Measurements from ENCODE around the gene RAET1E.
"Not testable (repeated sequence)": the region's sequence is repeated elsewhere in the genome, so short reads cannot be mapped to it uniquely, and the experiment has no call there.

RAET1E gene

GRCh38 chr6:149888093-149888492, 9.8 kb downstream of the RAET1E start:
- no peak for DNase-seq

DNA sequence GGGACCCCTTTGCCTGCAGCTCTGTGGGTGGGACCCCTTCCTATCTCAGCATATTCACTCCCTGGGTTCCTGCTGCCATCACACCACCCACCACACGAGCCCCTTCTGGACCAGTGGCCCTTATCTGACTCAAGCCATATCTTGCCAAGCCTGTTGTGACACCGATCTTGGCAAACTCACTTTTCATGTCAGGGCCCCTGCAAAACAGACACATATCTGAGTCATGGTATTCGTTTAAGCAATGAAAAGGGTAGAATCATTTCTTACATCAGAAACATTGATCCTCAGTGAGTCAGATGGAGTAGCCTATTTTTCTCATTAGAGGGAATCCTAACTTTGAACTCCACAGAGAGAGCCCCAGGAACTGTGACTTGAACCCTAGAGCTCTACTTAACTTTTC, 10.6 kb downstream of the RAET1E start:
- DNase-seq, result no peak

GRCh38 chr6:149885888-149886287, 12.0 kb downstream of the RAET1E start:
- no peak for DNase-seq

GRCh38 chr6:149884617-149885016, 13.3 kb downstream of the RAET1E start:
- no peak for DNase-seq

- DNase-seq, result no peak
Measured at GRCh38 chr6:149884215-149884614, 13.7 kb downstream of the RAET1E start.

- DNase-seq, result no peak
Measured at GRCh38 chr6:149881860-149882259, 16.1 kb downstream of the RAET1E start.

GRCh38 chr6:149881066-149881766, 16.7 kb downstream of the RAET1E start:
- no peak for DNase-seq

DNA sequence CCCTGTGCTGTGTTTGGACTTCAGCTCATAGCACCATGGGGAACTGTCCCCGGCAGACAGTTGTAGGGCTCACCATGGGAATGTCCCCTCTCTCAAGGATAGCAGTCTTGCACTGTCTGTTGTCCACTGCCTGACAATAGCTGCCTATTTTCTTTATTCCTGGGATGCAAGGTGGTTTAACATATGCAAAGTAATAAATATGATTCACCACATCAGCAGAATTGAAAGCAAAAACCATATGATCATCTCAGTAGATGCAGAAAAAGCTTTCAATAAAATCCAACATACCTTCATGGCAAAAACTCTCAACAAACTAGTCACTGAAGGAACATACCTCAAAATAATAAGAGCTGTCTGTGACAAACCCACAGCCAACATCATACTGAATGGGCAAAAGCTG, 20.3 kb downstream of the RAET1E start:
- DNase-seq, result no peak

GRCh38 chr6:149876241-149876933, 21.5 kb downstream of the RAET1E start:
- DNase-seq, result no peak

- DNase-seq, result no peak
Measured at GRCh38 chr6:149872233-149872632, 25.7 kb downstream of the RAET1E start.

DNA sequence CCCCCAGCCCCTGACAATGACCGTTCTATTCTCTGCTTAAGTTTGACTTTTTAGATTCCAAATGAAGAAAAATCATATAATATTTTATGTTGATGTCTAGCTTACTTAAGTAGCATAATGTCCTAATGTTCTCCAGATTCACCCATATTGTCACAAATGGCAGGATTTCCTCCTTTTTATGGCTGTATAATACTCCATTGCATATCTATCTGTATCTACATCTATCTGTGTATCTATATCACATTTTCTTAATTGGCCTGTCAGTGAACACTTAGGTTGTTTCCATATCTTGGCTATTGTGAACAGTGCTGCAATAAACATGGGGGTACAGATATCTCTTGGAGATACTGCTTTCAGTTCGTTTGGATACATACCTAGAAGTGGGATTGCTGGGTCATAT, 26.7 kb downstream of the RAET1E start:
- no peak for DNase-seq

GRCh38 chr6:149869275-149869892, 28.5 kb downstream of the RAET1E start:
- DNase-seq, result no peak

DNA sequence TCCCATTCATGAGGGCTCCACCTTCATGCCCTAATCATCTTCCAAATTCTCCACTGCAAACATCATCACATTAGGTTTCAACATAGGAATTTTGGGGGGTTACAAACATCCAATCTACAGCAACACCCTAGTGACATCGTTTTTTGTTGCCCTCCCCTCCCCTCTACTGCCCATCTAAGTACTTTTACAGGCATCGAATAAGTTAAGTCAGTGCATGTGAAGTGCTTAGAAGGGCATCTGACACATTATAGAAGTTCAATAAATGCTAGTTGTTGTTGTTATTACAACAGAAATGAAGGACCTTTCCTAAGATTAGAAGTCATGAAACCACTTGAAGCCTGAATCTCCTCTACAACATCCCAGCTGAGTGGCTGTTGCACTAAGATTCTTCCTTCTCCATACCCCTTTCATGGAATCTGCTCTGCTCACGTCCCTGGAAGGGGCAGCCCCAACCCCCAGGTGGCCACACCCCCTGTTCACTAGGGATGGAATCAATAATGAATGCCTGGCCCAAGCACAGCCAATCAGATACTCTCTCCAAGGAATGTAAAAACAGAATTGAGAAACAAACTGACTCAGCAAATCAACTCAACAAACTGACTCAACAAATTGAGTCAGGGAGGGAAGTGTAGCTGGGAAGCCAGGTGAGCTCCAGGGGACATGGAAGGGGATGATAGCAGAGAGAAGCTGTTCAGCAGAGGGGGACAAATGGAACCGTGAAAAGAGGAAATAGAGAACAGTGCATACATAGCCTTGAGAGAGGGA, 29.9 kb downstream of the RAET1E start:
- DNase-seq, result no peak

DNA sequence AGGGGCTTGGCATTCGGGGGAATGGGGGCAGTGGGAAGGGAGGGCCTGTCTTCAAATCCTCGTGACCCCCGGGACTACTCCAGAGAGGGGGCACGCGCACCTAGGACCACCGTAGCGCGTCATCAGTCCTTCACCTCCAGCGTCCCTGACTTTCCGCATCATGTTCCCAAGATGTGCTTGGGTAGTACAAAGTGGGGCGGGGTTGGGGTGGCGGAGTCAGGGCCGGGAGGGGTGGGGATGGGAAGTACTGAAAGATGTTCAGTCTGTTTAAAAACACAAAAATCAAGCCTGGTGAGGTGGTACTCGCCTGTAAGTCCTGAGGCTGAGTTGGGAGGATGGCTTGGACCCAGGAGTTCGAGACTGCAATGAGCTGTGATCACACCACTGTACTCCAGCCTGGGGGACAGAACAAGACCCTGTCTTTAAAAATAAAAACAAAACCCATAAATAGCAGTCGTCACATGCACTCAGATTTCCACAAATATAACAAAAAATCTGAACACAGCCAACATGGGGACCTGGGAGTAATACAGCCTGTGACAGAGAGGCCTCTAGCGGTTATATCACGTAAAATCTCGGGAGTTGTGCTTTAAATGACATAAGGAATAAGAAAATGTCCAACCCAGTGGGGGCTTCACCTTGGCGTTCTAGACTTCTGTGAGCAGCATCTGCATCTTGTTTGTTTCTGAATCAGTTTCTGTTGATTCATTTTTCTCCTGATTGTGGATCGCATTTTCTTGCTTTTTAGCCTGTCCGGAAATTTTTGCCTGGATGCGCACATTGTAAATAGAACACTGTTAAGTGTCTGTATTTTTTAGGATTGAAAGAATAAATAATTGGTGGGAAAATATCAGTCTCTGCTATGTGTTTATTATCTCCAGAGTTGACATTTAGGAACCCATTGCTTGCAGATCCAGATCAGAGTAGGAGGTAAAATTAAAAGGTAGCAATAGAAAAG, 33.1 kb downstream of the RAET1E start:
- DNase-seq, result peak; percentile 36

GRCh38 chr6:149863698-149864577, 34.0 kb downstream of the RAET1E start, which contains the start of gene LRP11:
Gene LRP11 (minus strand): TSS chr6:149864359. CDS start chr6:149864020, 339 bp downstream.
- peak; percentile 87 for DNase-seq

- DNase-seq, result peak; percentile 49
Measured at GRCh38 chr6:149862922-149863697, 34.8 kb downstream of the RAET1E start.

- DNase-seq, result not testable (repeated sequence)
Measured at GRCh38 chr6:149862424-149862738, 35.5 kb downstream of the RAET1E start.

DNA sequence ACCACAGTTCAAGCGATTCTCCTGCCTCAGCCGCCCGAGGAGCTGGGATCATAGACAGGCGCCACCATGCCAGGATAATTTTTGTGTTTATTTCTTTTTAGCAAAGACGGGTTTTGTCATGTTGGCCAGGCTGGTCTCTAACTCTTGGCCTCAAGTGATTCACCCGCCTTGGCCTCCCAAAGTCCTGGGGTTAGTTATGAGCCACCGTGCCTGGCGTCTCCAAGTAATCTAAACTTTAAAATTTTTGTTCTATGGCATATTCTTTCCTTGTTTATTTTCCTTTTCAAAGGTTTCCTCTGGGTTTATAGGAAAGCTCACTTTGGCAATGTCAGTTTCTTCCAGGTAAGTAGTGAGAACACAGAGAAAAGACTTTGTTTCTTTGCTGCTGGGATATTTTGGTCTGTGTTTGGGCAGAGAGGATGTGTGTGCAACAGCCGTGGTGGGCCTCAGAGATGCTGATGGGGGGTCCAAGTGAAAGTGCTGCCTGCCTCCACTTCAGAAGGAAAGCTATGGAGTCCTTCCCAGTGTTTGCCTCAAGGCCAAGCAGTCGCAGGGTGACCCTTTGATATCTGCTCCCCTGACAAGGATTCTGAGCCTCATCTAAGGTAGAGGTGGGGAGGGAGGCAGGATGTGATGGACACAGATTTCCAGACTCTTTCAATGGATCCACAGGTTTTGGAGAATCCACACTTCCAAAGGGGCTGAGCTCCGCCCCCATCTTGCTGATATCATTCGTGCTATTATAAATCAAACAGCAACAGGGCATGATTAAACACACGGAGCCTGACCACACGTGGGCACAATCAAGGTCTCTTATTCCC, 36.1 kb downstream of the RAET1E start:
- DNase-seq, result no peak

- DNase-seq, result no peak
Measured at GRCh38 chr6:149860834-149861602, 36.9 kb downstream of the RAET1E start.
